ENCODE results near the gene ELK1. TPM values are rescaled to one million over a fixed set of nuclear protein-coding genes. Genes with fewer than 3 reads are reported as not detected.

ELK1 gene
- total and polyA plus RNA-seq, 2 of the 4 experiments (the other 2 are of a cell fraction) = 10.0 to 24.3 TPM

- H3K9me1 ChIP-seq (ENCODE audit: insufficient read depth, low read length) = no peaks in the 10 kb centered on the region
- H3K4ac ChIP-seq (ENCODE audit: low read depth, low read length) = no peak overlapping the region
- peaks cover 2% of the 10 kb centered on the region; the same call in 1 of the 2 replicates for H3K9me3 ChIP-seq (ENCODE audit: control insufficient read depth, insufficient read depth, low read length)
- ATAC-seq (ENCODE audit: low read depth) (no peak), DNase-seq (no peak)
- in situ Hi-C loops (cut with MboI; ENCODE audit: low sequenced_read_pairs) = loop anchor here (25.0 kb wide), 1 partner anchor 423 kb away; the partner anchor contains the start of gene CDK16
- H3K36me3 ChIP-seq (ENCODE audit: control insufficient read depth, insufficient read depth, low read length) = peaks cover 32% of the 10 kb centered on the region
- CTCF ChIA-PET = no interaction called here
- no peak overlapping the region for H2BK15ac ChIP-seq (ENCODE audit: low read depth, low read length)
- no peak overlapping the region for H4K91ac ChIP-seq (ENCODE audit: insufficient read depth, low read depth, low read length)
- H2AFZ ChIP-seq (replicated peaks; ENCODE audit: low read length, poor library complexity) = no peak overlapping the region
- H3K14ac ChIP-seq (replicated peaks; ENCODE audit: low read depth, low read length) = no peak overlapping the region
- TF ChIP-seq FOS (IDR thresholded peaks at IDR 0.05; ENCODE audit: low read depth, low read length) (no peak), CHD1 (IDR thresholded peaks at IDR 0.05; ENCODE audit: low read depth, low read length) (no peak), BHLHE40 (IDR thresholded peaks at IDR 0.05; ENCODE audit: low read depth, low read length) (no peak), ELK1 (IDR thresholded peaks at IDR 0.05; ENCODE audit: borderline replicate concordance, low read depth, low read length) (no peak), POLR2A (IDR thresholded peaks at IDR 0.05; ENCODE audit: low read depth, low read length) (no peak)
- intact Hi-C loops (cut with micrococcal nuclease) = no loop called here
- H3K56ac ChIP-seq (ENCODE audit: extremely low read depth, insufficient read depth, low read length) = no peak overlapping the region
- no peak overlapping the region for H2AK5ac ChIP-seq (ENCODE audit: low read depth, low read length)
- H2BK5ac ChIP-seq (ENCODE audit: low read depth, low read length, poor library complexity, severe bottlenecking) = no peak overlapping the region
- WGBS, 2 experiments (ENCODE audit: extremely low coverage in 2 of 2, insufficient read length in 1 of 2) = 72% methylated on average over 14 of the region's 16 CpGs; no CpG with 5 or more reads in 1 of the 2 experiments
- no peak overlapping the region for H4K8ac ChIP-seq (ENCODE audit: low read depth in 2 of 2, low read length in 2 of 2)
- no peaks in the 10 kb centered on the region; the same call in 1 of the 2 replicates for H4K20me1 ChIP-seq (ENCODE audit: insufficient read depth, low read length)
- H2AK9ac ChIP-seq (replicated peaks; ENCODE audit: low read depth, low read length, poor library complexity) = no peak overlapping the region
- dilution Hi-C loops (cut with HindIII; ENCODE audit: low sequenced_read_pairs, unreplicated experiment) = no loop called here
- H2BK120ac ChIP-seq (ENCODE audit: low read depth, low read length) = no peak overlapping the region
- H4K5ac ChIP-seq (ENCODE audit: low read depth, low read length) = no peak overlapping the region
- H3K4me3 ChIP-seq (ENCODE audit: insufficient read depth, low read depth, low read length) = no peak overlapping the region
- no peaks in the 10 kb centered on the region for H3K79me1 ChIP-seq (ENCODE audit: low read depth in 1 of 2, low read length in 2 of 2)
- no peak overlapping the region for H2BK20ac ChIP-seq (ENCODE audit: low read depth, low read length)
- H3K23ac ChIP-seq (ENCODE audit: low read depth, low read length) = no peak overlapping the region
- H3K18ac ChIP-seq (ENCODE audit: low read depth, low read length) = no peak overlapping the region
- no peaks in the 10 kb centered on the region for H3K4me1 ChIP-seq (ENCODE audit: control insufficient read depth, insufficient read depth, low read length)
- H3K27me3 ChIP-seq (ENCODE audit: control insufficient read depth, insufficient read depth, low read length) = no peaks in the 10 kb centered on the region
- POLR2A ChIA-PET (ENCODE audit: unreplicated experiment) = no interaction called here
- BruUV-seq (replicated peaks) = no TSS peak
- no peak overlapping the region for H3K4me2 ChIP-seq (ENCODE audit: low read depth, low read length)
- no peak overlapping the region for H3K9ac ChIP-seq (ENCODE audit: low read depth, low read length)
- no peak overlapping the region for H3K27ac ChIP-seq (ENCODE audit: insufficient read depth, low read length)
These were observed 15.3 kb downstream of the ELK1 start for GRCh38 chrX:47634871-47635575.

Measured in IMR-90 (cell line).